DOHH2 (cell line): Measurements from ENCODE around the gene ENTPD2.

Experiments
- EZH2phosphoT487 ChIP-seq: fragments of 200-600 bp; sonication (generic); IDR thresholded peaks from 2 replicates; pipeline ENCODE4 v1.6.1; 2017; ENCODE audit warnings: borderline replicate concordance, mild to moderate bottlenecking, antibody characterized with exemption, low read length, moderate library complexity, mixed read lengths
- TF ChIP-seq, protein P1 (sequence below): fragments of 200-600 bp; sonication (generic); IDR thresholded peaks from one replicate; pipeline ENCODE4 v1.5.1; 2014; ENCODE audit warnings: antibody characterized with exemption, mild to moderate bottlenecking, low read depth, low read length; ENCODE audit not compliant: poor library complexity, severe bottlenecking

GRCh38 chr9:137053944-137054931 lies at the start of gene ENTPD2:
- TF ChIP-seq, protein P1, sequence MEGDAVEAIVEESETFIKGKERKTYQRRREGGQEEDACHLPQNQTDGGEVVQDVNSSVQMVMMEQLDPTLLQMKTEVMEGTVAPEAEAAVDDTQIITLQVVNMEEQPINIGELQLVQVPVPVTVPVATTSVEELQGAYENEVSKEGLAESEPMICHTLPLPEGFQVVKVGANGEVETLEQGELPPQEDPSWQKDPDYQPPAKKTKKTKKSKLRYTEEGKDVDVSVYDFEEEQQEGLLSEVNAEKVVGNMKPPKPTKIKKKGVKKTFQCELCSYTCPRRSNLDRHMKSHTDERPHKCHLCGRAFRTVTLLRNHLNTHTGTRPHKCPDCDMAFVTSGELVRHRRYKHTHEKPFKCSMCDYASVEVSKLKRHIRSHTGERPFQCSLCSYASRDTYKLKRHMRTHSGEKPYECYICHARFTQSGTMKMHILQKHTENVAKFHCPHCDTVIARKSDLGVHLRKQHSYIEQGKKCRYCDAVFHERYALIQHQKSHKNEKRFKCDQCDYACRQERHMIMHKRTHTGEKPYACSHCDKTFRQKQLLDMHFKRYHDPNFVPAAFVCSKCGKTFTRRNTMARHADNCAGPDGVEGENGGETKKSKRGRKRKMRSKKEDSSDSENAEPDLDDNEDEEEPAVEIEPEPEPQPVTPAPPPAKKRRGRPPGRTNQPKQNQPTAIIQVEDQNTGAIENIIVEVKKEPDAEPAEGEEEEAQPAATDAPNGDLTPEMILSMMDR: no peak
- no peak for TF ChIP-seq EZH2phosphoT487
